ENCODE measurements around the gene PRR5. TPM values are rescaled to one million over a fixed set of nuclear protein-coding genes. Genes with fewer than 3 reads are reported as not detected.
"Not testable (repeated sequence)": the region's sequence is repeated elsewhere in the genome, so short reads cannot be mapped to it uniquely, and the experiment has no call there.

The PRR5 gene
- total and polyA plus RNA-seq, 7 experiments from 2014 or later, result 19.6 to 49.1 (median 30.7) TPM

GRCh38 chr22:44677353-44677840 lies 24.6 kb upstream of the PRR5 start:
- Histone ChIP-seq H3K9me3 (ENCODE audit: control insufficient read depth in 2 of 3, low read length in 3 of 3) (no peaks in the 10 kb centered on the region), H3K27me3 (ENCODE audit: control insufficient read depth in 2 of 2, insufficient read depth in 2 of 2, low read length in 2 of 2) (no peaks in the 10 kb centered on the region), H3K4me1 (ENCODE audit: control insufficient read depth in 2 of 2, insufficient read depth in 2 of 2, low read length in 2 of 2) (peaks cover 0 to 9% of the 10 kb centered on the region in 2 donors), H3K27ac (ENCODE audit: low read depth, low read length) (no peak overlapping the region), H3K4me3 (ENCODE audit: low read length) (no peak overlapping the region), H3K36me3 (ENCODE audit: control insufficient read depth in 2 of 3, insufficient read depth in 3 of 3, low read length in 3 of 3) (no peaks in the 10 kb centered on the region)
- ATAC-seq (peak; percentile 22), DNase-seq (no peak)
- H3K4me3 Mint-ChIP-seq, result peak overlapping the region; percentile 27 to 76 (median 58)
- H3K27me3 Mint-ChIP-seq, result peaks cover 0 to 8% (median 0%) of the 10 kb centered on the region in 5 donors
- peaks cover 12 to 40% (median 36%) of the 10 kb centered on the region in 7 donors for H3K4me1 Mint-ChIP-seq
- CTCF ChIA-PET, result interaction anchor here (1.4 kb wide), 1 partner anchor 8 kb away, joined by 3 read pairs; no protein-coding TSS in a partner anchor
- H3K36me3 Mint-ChIP-seq, result no peaks in the 10 kb centered on the region
- POLR2A ChIA-PET, result interaction anchor here (0.9 to 1.5 kb wide), 2 partner anchors 13 kb away, joined by 3 to 5 read pairs; no protein-coding TSS in a partner anchor
- intact Hi-C loops (cut with micrococcal nuclease), result no loop called here
- no peaks in the 10 kb centered on the region for H3K9me3 Mint-ChIP-seq
- H3K27ac Mint-ChIP-seq, result peak overlapping the region in 3 of 9 donors; percentile 16 to 59 (median 30)

GRCh38 chr22:44677871-44678555 lies 24.0 kb upstream of the PRR5 start:
- intact Hi-C loops (cut with micrococcal nuclease), result no loop called here
- H3K36me3 Mint-ChIP-seq, result no peaks in the 10 kb centered on the region
- Histone ChIP-seq H3K36me3 (ENCODE audit: control insufficient read depth in 2 of 3, insufficient read depth in 3 of 3, low read length in 3 of 3) (no peaks in the 10 kb centered on the region), H3K4me1 (ENCODE audit: control insufficient read depth in 2 of 2, insufficient read depth in 2 of 2, low read length in 2 of 2) (peaks cover 1 to 11% of the 10 kb centered on the region in 2 donors), H3K9me3 (ENCODE audit: control insufficient read depth in 2 of 3, low read length in 3 of 3) (no peaks in the 10 kb centered on the region), H3K27me3 (ENCODE audit: control insufficient read depth in 2 of 2, insufficient read depth in 2 of 2, low read length in 2 of 2) (no peaks in the 10 kb centered on the region), H3K27ac (ENCODE audit: low read depth, low read length) (no peak overlapping the region), H3K4me3 (ENCODE audit: low read length) (no peak overlapping the region)
- peaks cover 12 to 46% (median 36%) of the 10 kb centered on the region in 7 donors for H3K4me1 Mint-ChIP-seq
- H3K27me3 Mint-ChIP-seq, result peaks cover 0 to 8% (median 0%) of the 10 kb centered on the region in 5 donors
- no peak for DNase-seq
- no peaks in the 10 kb centered on the region for H3K9me3 Mint-ChIP-seq
- CTCF ChIA-PET, result no interaction called here
- no peak for ATAC-seq
- H3K4me3 Mint-ChIP-seq, result peak overlapping the region in 2 of 10 donors; percentile 9 to 56
- peak overlapping the region in 1 of 9 donors; percentile 14 for H3K27ac Mint-ChIP-seq
- POLR2A ChIA-PET, result interaction anchor here (1.5 kb wide), 1 partner anchor 13 kb away, joined by 5 read pairs; no protein-coding TSS in a partner anchor

DNA sequence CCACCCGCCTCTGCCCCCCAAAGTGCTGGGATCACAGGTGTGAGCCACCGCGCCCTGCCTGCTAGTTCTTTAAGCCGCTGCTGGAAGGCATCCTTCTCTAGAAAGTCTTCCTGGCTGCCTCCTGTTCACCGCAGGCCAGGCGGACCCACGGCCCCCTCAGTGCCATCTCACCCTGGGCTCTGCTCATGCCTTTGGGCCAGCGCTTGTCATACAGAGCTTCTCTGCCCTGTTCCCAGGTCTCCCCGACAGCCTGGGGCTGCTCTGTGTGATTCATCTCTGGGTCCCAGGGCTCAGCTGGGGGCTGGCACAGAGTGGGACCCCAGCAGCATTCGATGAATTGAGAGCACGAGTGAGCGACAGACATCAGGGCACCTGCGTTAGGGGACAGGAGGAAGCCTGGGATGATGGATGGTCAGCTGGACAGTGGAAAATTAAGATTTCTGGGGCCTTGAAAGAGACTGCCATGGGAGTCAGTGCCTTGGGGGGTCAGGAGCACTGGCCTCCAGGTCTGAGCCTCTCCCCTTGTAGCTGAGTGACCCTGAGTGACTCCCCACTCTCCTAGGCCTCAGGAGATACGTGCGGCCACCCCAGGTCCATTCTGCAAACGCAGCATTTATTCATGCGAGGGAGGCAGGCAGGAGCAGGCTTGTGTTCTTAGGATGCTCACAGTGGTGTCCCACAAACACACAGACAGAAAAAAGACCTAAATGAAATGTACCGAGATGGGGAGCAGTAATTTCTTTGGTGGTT lies 23.3 kb upstream of the PRR5 start:
- Histone ChIP-seq H3K4me1 (ENCODE audit: control insufficient read depth in 2 of 2, insufficient read depth in 2 of 2, low read length in 2 of 2) (peaks cover 6 to 18% of the 10 kb centered on the region in 2 donors), H3K36me3 (ENCODE audit: control insufficient read depth in 2 of 3, insufficient read depth in 3 of 3, low read length in 3 of 3) (no peaks in the 10 kb centered on the region), H3K27ac (ENCODE audit: low read depth, low read length) (no peak overlapping the region), H3K27me3 (ENCODE audit: control insufficient read depth in 2 of 2, insufficient read depth in 2 of 2, low read length in 2 of 2) (no peaks in the 10 kb centered on the region), H3K4me3 (ENCODE audit: low read length) (no peak overlapping the region), H3K9me3 (ENCODE audit: control insufficient read depth in 2 of 3, low read length in 3 of 3) (no peaks in the 10 kb centered on the region)
- Mint-ChIP-seq H3K4me3 (peak overlapping the region in 1 of 10 donors; percentile 56), H3K36me3 (no peaks in the 10 kb centered on the region), H3K27me3 (peaks cover 0 to 8% (median 0%) of the 10 kb centered on the region in 5 donors), H3K4me1 (peaks cover 12 to 52% (median 37%) of the 10 kb centered on the region in 7 donors), H3K27ac (no peak overlapping the region), H3K9me3 (no peaks in the 10 kb centered on the region)
- intact Hi-C loops (cut with micrococcal nuclease), result no loop called here
- DNase-seq, result no peak
- ChIA-PET POLR2A (no interaction called here), CTCF (no interaction called here)
- ATAC-seq, result no peak

DNA sequence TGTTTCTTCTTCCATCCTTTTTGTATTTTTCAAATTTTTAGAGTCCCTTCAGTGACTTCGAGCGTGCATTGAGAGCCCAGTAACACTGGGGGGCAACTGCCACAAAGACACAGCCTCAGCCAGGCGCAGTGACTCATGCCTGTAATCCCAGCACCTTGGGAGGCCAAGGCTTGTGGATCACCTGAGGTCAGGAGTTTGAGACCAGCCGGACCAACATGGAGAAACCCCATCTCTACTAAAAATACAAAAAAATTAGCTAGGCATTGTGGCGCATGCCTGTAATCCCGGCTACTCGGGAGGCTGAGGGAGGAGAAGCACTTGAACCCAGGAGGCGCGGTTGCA lies 22.7 kb upstream of the PRR5 start:
- H3K4me1 ChIP-seq (ENCODE audit: control insufficient read depth in 2 of 2, insufficient read depth in 2 of 2, low read length in 2 of 2), result peaks cover 6 to 24% of the 10 kb centered on the region in 2 donors
- H3K27me3 Mint-ChIP-seq; CTCF ChIA-PET; H3K4me3 Mint-ChIP-seq; H3K36me3 Mint-ChIP-seq; H3K27ac ChIP-seq (ENCODE audit: low read depth, low read length); H3K27me3 ChIP-seq (ENCODE audit: control insufficient read depth in 2 of 2, insufficient read depth in 2 of 2, low read length in 2 of 2); H3K9me3 Mint-ChIP-seq; ATAC-seq; intact Hi-C loops (cut with micrococcal nuclease); H3K36me3 ChIP-seq (ENCODE audit: control insufficient read depth in 2 of 3, insufficient read depth in 3 of 3, low read length in 3 of 3); H3K27ac Mint-ChIP-seq; H3K9me3 ChIP-seq (ENCODE audit: control insufficient read depth in 2 of 3, low read length in 3 of 3); DNase-seq; H3K4me3 ChIP-seq (ENCODE audit: low read length): not testable (repeated sequence)
- POLR2A ChIA-PET, result interaction anchor here (2.2 kb wide), 1 partner anchor 10 kb away, joined by 7 read pairs; no protein-coding TSS in a partner anchor
- H3K4me1 Mint-ChIP-seq, result peaks cover 12 to 55% (median 37%) of the 10 kb centered on the region in 7 donors

GRCh38 chr22:44680058-44680457 lies 21.9 kb upstream of the PRR5 start:
- Mint-ChIP-seq H3K9me3 (no peaks in the 10 kb centered on the region), H3K4me3 (no peak overlapping the region), H3K4me1 (peaks cover 18 to 63% (median 45%) of the 10 kb centered on the region in 7 donors), H3K27me3 (peaks cover 0 to 8% (median 0%) of the 10 kb centered on the region in 5 donors), H3K27ac (no peak overlapping the region), H3K36me3 (no peaks in the 10 kb centered on the region)
- Histone ChIP-seq H3K36me3 (ENCODE audit: control insufficient read depth in 2 of 3, insufficient read depth in 3 of 3, low read length in 3 of 3) (no peaks in the 10 kb centered on the region), H3K27ac (ENCODE audit: low read depth, low read length) (no peak overlapping the region), H3K4me3 (ENCODE audit: low read length) (no peak overlapping the region), H3K4me1 (ENCODE audit: control insufficient read depth in 2 of 2, insufficient read depth in 2 of 2, low read length in 2 of 2) (peaks cover 13 to 31% of the 10 kb centered on the region in 2 donors), H3K27me3 (ENCODE audit: control insufficient read depth in 2 of 2, insufficient read depth in 2 of 2, low read length in 2 of 2) (no peaks in the 10 kb centered on the region), H3K9me3 (ENCODE audit: control insufficient read depth in 2 of 3, low read length in 3 of 3) (no peaks in the 10 kb centered on the region)
- no peak for ATAC-seq
- CTCF ChIA-PET, result no interaction called here
- intact Hi-C loops (cut with micrococcal nuclease), result loop anchor here (10.0 kb wide), 2 partner anchors 495 to 685 kb away; partner anchors contain the start of gene PARVG (in 1 of the 2)
- DNase-seq, result no peak
- POLR2A ChIA-PET, result interaction anchor here (2.2 kb wide), 1 partner anchor 11 kb away, joined by 7 read pairs; no protein-coding TSS in a partner anchor

GRCh38 chr22:44680481-44680894 lies 21.5 kb upstream of the PRR5 start:
- intact Hi-C loops (cut with micrococcal nuclease), result loop anchor here (10.0 kb wide), 2 partner anchors 496 to 686 kb away; partner anchors contain the start of gene PARVG (in 1 of the 2)
- ChIA-PET POLR2A (interaction anchor here (2.2 kb wide), 1 partner anchor 11 kb away, joined by 7 read pairs; no protein-coding TSS in a partner anchor), CTCF (no interaction called here)
- Histone ChIP-seq H3K4me3 (ENCODE audit: low read length) (no peak overlapping the region), H3K36me3 (ENCODE audit: control insufficient read depth in 2 of 3, insufficient read depth in 3 of 3, low read length in 3 of 3) (no peaks in the 10 kb centered on the region), H3K27ac (ENCODE audit: low read depth, low read length) (no peak overlapping the region), H3K27me3 (ENCODE audit: control insufficient read depth in 2 of 2, insufficient read depth in 2 of 2, low read length in 2 of 2) (no peaks in the 10 kb centered on the region), H3K9me3 (ENCODE audit: control insufficient read depth in 2 of 3, low read length in 3 of 3) (no peaks in the 10 kb centered on the region), H3K4me1 (ENCODE audit: control insufficient read depth in 2 of 2, insufficient read depth in 2 of 2, low read length in 2 of 2) (peaks cover 16 to 35% of the 10 kb centered on the region in 2 donors)
- no peaks in the 10 kb centered on the region for H3K9me3 Mint-ChIP-seq
- peaks cover 0 to 8% (median 0%) of the 10 kb centered on the region in 5 donors for H3K27me3 Mint-ChIP-seq
- no peak overlapping the region for H3K4me3 Mint-ChIP-seq
- ATAC-seq (no peak), DNase-seq (no peak)
- H3K27ac Mint-ChIP-seq, result no peak overlapping the region
- no peaks in the 10 kb centered on the region for H3K36me3 Mint-ChIP-seq
- peaks cover 23 to 63% (median 48%) of the 10 kb centered on the region in 7 donors for H3K4me1 Mint-ChIP-seq

Data from naive thymus-derived CD4-positive, alpha-beta T cell (primary cell).